H1 (cell line): ENCODE measurements around the gene LRRC63. TPM values are rescaled to one million over a fixed set of nuclear protein-coding genes. Genes with fewer than 3 reads are reported as not detected.

Experiments used
- CTCF ChIA-PET: fragments of 300-600 bp; sonication (Branson Sonifier 250); formaldehyde crosslinking; loops from one replicate; lab custom pipeline; 2021; ENCODE audit not compliant: partially characterized antibody; lab: Charles Lee
- POLR2A ChIA-PET: fragments of 300-600 bp; sonication (Branson Sonifier 250); formaldehyde crosslinking; loops from one replicate; lab custom pipeline; 2021; ENCODE audit warnings: inconsistent platforms; ENCODE audit not compliant: partially characterized antibody; lab: Charles Lee
- DNase-seq, 2 experiments: peaks; one replicate each; pipeline versions ENCODE4 v3.0.0 to v3.0.0-alpha.2; 2010 to 2022; ENCODE audit warnings: low spot score in 2 of 2, low read depth in 1 of 2, mixed read lengths in 1 of 2
- FAIRE-seq: peaks from 2 replicates; lab custom pipeline; 2011; peaks lifted over from hg19 to GRCh38; lab: Jason Lieb, UNC
- H2AFZ ChIP-seq: 2 replicates; pipeline ENCODE4 v1.8.1; 2012; ENCODE audit warnings: low read length, inconsistent platforms
- H2AK5ac ChIP-seq: 2 replicates; pipeline ENCODE4 v1.6.1; 2013; ENCODE audit warnings: low read depth, low read length
- H2BK120ac ChIP-seq: replicated peaks from 2 replicates; pipeline ENCODE3; 2013; ENCODE audit warnings: low read depth, low read length, inconsistent platforms
- H2BK12ac ChIP-seq: 2 replicates; pipeline ENCODE4 v1.6.1; 2013; ENCODE audit warnings: low read depth, low read length
- H2BK15ac ChIP-seq: 2 replicates; pipeline ENCODE4 v1.6.1; 2013; ENCODE audit warnings: low read length
- H2BK20ac ChIP-seq: 2 replicates; pipeline ENCODE4 v1.6.1; 2013; ENCODE audit warnings: low read length
- H2BK5ac ChIP-seq: 2 replicates; pipeline ENCODE4 v1.6.1; 2013; ENCODE audit warnings: low read depth, low read length
- H3K14ac ChIP-seq: 2 replicates; pipeline ENCODE4 v1.6.1; 2013; ENCODE audit warnings: inconsistent platforms; ENCODE audit not compliant: insufficient read length
- H3K18ac ChIP-seq: 2 replicates; pipeline ENCODE4 v1.6.1; 2013; ENCODE audit warnings: low read length; ENCODE audit errors: extremely low read depth
- H3K23ac ChIP-seq: 2 replicates; pipeline ENCODE4 v1.6.1; 2013; ENCODE audit warnings: inconsistent platforms; ENCODE audit not compliant: insufficient read length
- H3K23me2 ChIP-seq: 2 replicates; pipeline ENCODE4 v1.6.1; 2013; ENCODE audit warnings: low read depth, low read length
- H3K27ac ChIP-seq: 2 replicates; pipeline ENCODE4 v1.6.1; 2011; ENCODE audit warnings: low read depth, low read length, inconsistent platforms
- H3K27me3 ChIP-seq, 4 experiments: replicated peaks in 1 of 4; 1 replicate in 1 of 4; 2 replicates in 3 of 4; pipeline versions ENCODE4 v1.6.1 to v1.8.1; 2011 to 2013; ENCODE audit warnings: low read length in 3 of 4, mild to moderate bottlenecking in 3 of 4, inconsistent platforms in 2 of 4, mixed read lengths in 2 of 4, moderate library complexity in 1 of 4; ENCODE audit not compliant: control insufficient read depth in 3 of 4, insufficient read depth in 3 of 4; ENCODE audit errors: extremely low read depth in 1 of 4
- H3K36me3 ChIP-seq, 4 experiments: 2 replicates each; pipeline versions ENCODE4 v1.6.1 to v1.8.1; 2011 to 2013; ENCODE audit warnings: mild to moderate bottlenecking in 4 of 4, low read length in 3 of 4, moderate library complexity in 2 of 4, control low read depth in 1 of 4, inconsistent platforms in 1 of 4; ENCODE audit not compliant: insufficient read depth in 4 of 4, control insufficient read depth in 2 of 4
- H3K4ac ChIP-seq: replicated peaks from 2 replicates; pipeline ENCODE3; 2013; ENCODE audit warnings: low read length, low read depth, mixed read lengths, inconsistent platforms; ENCODE audit not compliant: insufficient read length
- H3K4me1 ChIP-seq, 4 experiments: replicated peaks in 1 of 4; 1 replicate in 1 of 4; 2 replicates in 3 of 4; pipeline versions ENCODE4 v1.6.1 to v1.8.1; 2011 to 2013; ENCODE audit warnings: low read length in 3 of 4, inconsistent platforms in 2 of 4, mixed read lengths in 1 of 4; ENCODE audit not compliant: insufficient read depth in 4 of 4, control insufficient read depth in 3 of 4
- H3K4me2 ChIP-seq, 2 experiments: 2 replicates each; pipeline versions ENCODE4 v1.6.1 to v1.8.1; 2011 to 2013; ENCODE audit warnings: low read depth in 2 of 2, low read length in 2 of 2, control low read depth in 1 of 2, inconsistent platforms in 1 of 2, mild to moderate bottlenecking in 1 of 2; ENCODE audit not compliant: insufficient read depth in 1 of 2
- H3K4me3 ChIP-seq, 4 experiments: fragments of 200-600, 300-600 bp in 1 of 4; sonication (generic), shearing (Covaris generic), sonication (Bioruptor Twin) in 1 of 4; 2 replicates each; pipeline versions ENCODE4 v1.5.1 to v1.8.1; 2011 to 2016; ENCODE audit warnings: low read length in 4 of 4, low read depth in 3 of 4, control low read depth in 2 of 4, inconsistent platforms in 2 of 4, mild to moderate bottlenecking in 2 of 4, mixed read lengths in 1 of 4, moderate library complexity in 1 of 4; ENCODE audit not compliant: insufficient read depth in 2 of 4; ENCODE audit errors: extremely low read depth in 1 of 4
- H3K56ac ChIP-seq: replicated peaks from 2 replicates; pipeline ENCODE3; 2013; ENCODE audit warnings: low read depth, mild to moderate bottlenecking, mixed read lengths, low read length, inconsistent platforms; ENCODE audit not compliant: insufficient read length
- H3K79me1 ChIP-seq: 2 replicates; pipeline ENCODE4 v1.6.1; 2013; ENCODE audit warnings: low read depth, low read length, control low read depth
- H3K79me2 ChIP-seq, 2 experiments: 2 replicates each; pipeline versions ENCODE4 v1.6.1 to v1.8.1; 2012 to 2013; ENCODE audit warnings: low read length in 2 of 2, mild to moderate bottlenecking in 2 of 2, inconsistent platforms in 1 of 2; ENCODE audit not compliant: insufficient read depth in 2 of 2, control insufficient read depth in 1 of 2
- H3K9ac ChIP-seq, 4 experiments: replicated peaks in 1 of 4; 1 replicate in 1 of 4; 2 replicates in 3 of 4; pipeline versions ENCODE4 v1.6.1 to v1.8.1; 2011 to 2013; ENCODE audit warnings: low read depth in 3 of 4, low read length in 3 of 4, control low read depth in 2 of 4, mild to moderate bottlenecking in 2 of 4, moderate library complexity in 2 of 4, inconsistent platforms in 1 of 4; ENCODE audit errors: extremely low read depth in 1 of 4
- H3K9me3 ChIP-seq, 2 experiments: 2 replicates each; pipeline versions ENCODE4 v1.6.1 to v1.8.1; 2012 to 2013; ENCODE audit warnings: mild to moderate bottlenecking in 2 of 2, moderate library complexity in 2 of 2, control low read depth in 1 of 2, inconsistent platforms in 1 of 2, low read depth in 1 of 2, low read length in 1 of 2, mixed read lengths in 1 of 2; ENCODE audit not compliant: insufficient read depth in 2 of 2
- H4K20me1 ChIP-seq, 2 experiments: replicated peaks in 1 of 2; 2 replicates each; pipeline versions ENCODE3 to v1.8.1; 2011 to 2013; ENCODE audit warnings: inconsistent platforms in 2 of 2, low read length in 2 of 2, mild to moderate bottlenecking in 1 of 2; ENCODE audit not compliant: insufficient read depth in 2 of 2, control insufficient read depth in 1 of 2
- H4K5ac ChIP-seq: 2 replicates; pipeline ENCODE4 v1.6.1; 2013; ENCODE audit warnings: low read length, low read depth, mixed read lengths, inconsistent platforms; ENCODE audit not compliant: insufficient read length
- H4K8ac ChIP-seq: 2 replicates; pipeline ENCODE4 v1.8.0; 2013; ENCODE audit warnings: mild to moderate bottlenecking, moderate library complexity, low read length, inconsistent platforms; ENCODE audit not compliant: insufficient read depth; ENCODE audit errors: extremely low read depth
- H4K91ac ChIP-seq: replicated peaks from 2 replicates; pipeline ENCODE3; 2013; ENCODE audit warnings: low read length, mixed read lengths, inconsistent platforms; ENCODE audit not compliant: insufficient read length
- BRCA1 ChIP-seq: IDR thresholded peaks from 2 replicates; pipeline ENCODE4 v1.6.1; 2012; ENCODE audit warnings: low read depth, low read length, improper control_type of control experiment
- CEBPB ChIP-seq: IDR thresholded peaks from 2 replicates; pipeline ENCODE4 v1.6.1; 2012; ENCODE audit warnings: low read depth, low read length
- CHD1 ChIP-seq: IDR thresholded peaks from 2 replicates; pipeline ENCODE4 v1.6.1; 2012; ENCODE audit warnings: low read depth, low read length, improper control_type of control experiment
- CTCF ChIP-seq, 3 experiments: IDR thresholded peaks; 1 replicate in 2 of 3; 2 replicates in 1 of 3; pipeline versions ENCODE4 v1.5.1 to v1.6.1; 2011; ENCODE audit warnings: low read length in 3 of 3, mild to moderate bottlenecking in 3 of 3, inconsistent platforms in 2 of 3, low read depth in 1 of 3, moderate library complexity in 1 of 3; ENCODE audit not compliant: insufficient read depth in 1 of 3; ENCODE audit errors: control extremely low read depth in 1 of 3
- EZH2 ChIP-seq: fragments of 200-600 bp; sonication (generic); IDR thresholded peaks from 2 replicates; pipeline ENCODE4 v1.7.1; 2012; ENCODE audit warnings: low read depth, mild to moderate bottlenecking, moderate library complexity, low read length, inconsistent platforms; ENCODE audit not compliant: severe bottlenecking
- KDM1A ChIP-seq: fragments of 200-600, 300-600 bp; sonication (generic); IDR thresholded peaks from 2 replicates; pipeline ENCODE4 v1.7.1; 2016; ENCODE audit warnings: mild to moderate bottlenecking, low read length, borderline replicate concordance
- MAFK ChIP-seq: IDR thresholded peaks from 2 replicates; pipeline ENCODE4 v1.6.1; 2012; ENCODE audit warnings: low read depth, mild to moderate bottlenecking, improper control_type of control experiment, low read length
- RBBP5 ChIP-seq: IDR thresholded peaks from 2 replicates; pipeline ENCODE4 v1.7.1; 2012; ENCODE audit warnings: low read depth, mild to moderate bottlenecking, inconsistent platforms, low read length, moderate library complexity, borderline replicate concordance
- RFX5 ChIP-seq: IDR thresholded peaks from 2 replicates; pipeline ENCODE4 v1.6.1; 2011; ENCODE audit warnings: low read depth, low read length, improper control_type of control experiment, borderline replicate concordance
- SIN3A ChIP-seq, 2 experiments: IDR thresholded peaks in 1 of 2; conservative IDR thresholded peaks in 1 of 2; 2 replicates each; pipeline ENCODE4 v1.6.1; 2011 to 2012; ENCODE audit warnings: low read length in 2 of 2, improper control_type of control experiment in 1 of 2, low read depth in 1 of 2, mild to moderate bottlenecking in 1 of 2
- TAF7 ChIP-seq: optimal IDR thresholded peaks from 2 replicates; pipeline ENCODE3; 2011; ENCODE audit warnings: low read depth, mild to moderate bottlenecking, inconsistent platforms, low read length, moderate library complexity, borderline replicate concordance
- TBP ChIP-seq: IDR thresholded peaks from 2 replicates; pipeline ENCODE4 v1.6.1; 2011; ENCODE audit warnings: low read depth, low read length, improper control_type of control experiment
- WGBS, 2 experiments: shearing (Covaris generic) in 1 of 2; methylation state at CpG; one replicate each; pipeline versions ENCODE4 v1.1.6 to v1.1.7; 2013 to 2015; ENCODE audit warnings: low lambda C conversion rate in 2 of 2, mixed read lengths in 2 of 2, inconsistent platforms in 1 of 2, low coverage in 1 of 2, missing lambda C conversion rate in 1 of 2; ENCODE audit not compliant: insufficient replicate concordance in 2 of 2, insufficient coverage in 1 of 2, insufficient read length in 1 of 2; ENCODE audit errors: extremely low coverage in 1 of 2, missing lambda C conversion rate in 1 of 2; 5-methylcytosine and 5-hydroxymethylcytosine counted together
- polyA plus RNA-seq, 7 experiments: library from polyadenylated mRNA; depleted of rRNA in 3 of 7; stranded (reverse) in 5 of 7; unstranded in 2 of 7; fragments of >200 nt in 5 of 7; fragments of 200-250 nt in 2 of 7; gene quantifications; 1 replicate in 5 of 7; 2 replicates in 1 of 7; 4 replicates in 1 of 7; pipeline versions ENCODE4 v1.2.1 to v1.2.3, GENCODE V29; 2011 to 2013; ENCODE audit warnings: missing spikeins in 2 of 7, mixed read lengths in 2 of 7
- total RNA-seq: library from RNA; stranded (reverse); fragmentation: NEBNext Ultra II Directional; extraction: Animal tissue kit (Norgen Biotek cat#: 25700); gene quantifications from 2 replicates; pipeline ENCODE4 v1.2.1, GENCODE V29; 2021

Gene LRRC63
- total and polyA plus RNA-seq, 2 of the 8 experiments (the other 6 are each of a cell fraction or from before 2014, with no cell fraction given): not detected

- H2BK20ac ChIP-seq: no peak overlapping the region
- H3K4me1 ChIP-seq: no peaks in the 10 kb centered on the region
- no peaks in the 10 kb centered on the region for H3K36me3 ChIP-seq
- H4K20me1 ChIP-seq: no peaks in the 10 kb centered on the region
- H3K23me2 ChIP-seq: no peaks in the 10 kb centered on the region
- H3K23ac ChIP-seq: no peak overlapping the region
- no peak overlapping the region for H3K9ac ChIP-seq
- H2BK120ac ChIP-seq: no peak overlapping the region
- no peak overlapping the region for H3K18ac ChIP-seq
- no peaks in the 10 kb centered on the region for H3K9me3 ChIP-seq
- TF ChIP-seq CHD1: no peak
- no peak for TF ChIP-seq BRCA1
- no peak for TF ChIP-seq TAF7
- no peak for TF ChIP-seq MAFK
- TF ChIP-seq KDM1A: no peak
- TF ChIP-seq RFX5: no peak
- TF ChIP-seq CEBPB: no peak
- no peak for TF ChIP-seq TBP
- TF ChIP-seq RBBP5: no peak
- no peak for TF ChIP-seq CTCF (IDR thresholded peaks at IDR 0.05; ENCODE audit: control extremely low read depth in 1 of 3, insufficient read depth in 1 of 3, low read depth in 1 of 3, low read length in 3 of 3)
- no peak for TF ChIP-seq SIN3A (conservative IDR thresholded peaks at IDR 0.05 in 1 of 2, IDR thresholded peaks at IDR 0.05 in 1 of 2; ENCODE audit: low read depth in 1 of 2, low read length in 2 of 2)
- no peak for TF ChIP-seq EZH2
- H4K5ac ChIP-seq: no peak overlapping the region
- no peak overlapping the region for H2AFZ ChIP-seq
- H3K79me1 ChIP-seq: no peaks in the 10 kb centered on the region
- FAIRE-seq (no peak), DNase-seq (no peak)
- no peak overlapping the region for H2BK5ac ChIP-seq
- H3K27ac ChIP-seq: no peak overlapping the region
- H3K14ac ChIP-seq: no peak overlapping the region
- no peaks in the 10 kb centered on the region for H3K79me2 ChIP-seq
- ChIA-PET CTCF (interaction anchor here (0.6 to 4.8 kb wide), 11 partner anchors 12 to 1320 kb away, joined by 3 to 43 read pairs (median 4); no protein-coding TSS in a partner anchor), POLR2A (no interaction called here)
- no peak overlapping the region for H2BK12ac ChIP-seq
- H4K8ac ChIP-seq: no peak overlapping the region
- H3K4ac ChIP-seq: no peak overlapping the region
- H2BK15ac ChIP-seq: no peak overlapping the region
- H3K4me2 ChIP-seq: no peak overlapping the region
- WGBS, 2 experiments: 92% methylated on average over 3 of the region's 3 CpGs; no CpG with 5 or more reads in 1 of the 2 experiments
- no peak overlapping the region for H3K56ac ChIP-seq
- H3K27me3 ChIP-seq: no peaks in the 10 kb centered on the region
- no peak overlapping the region for H4K91ac ChIP-seq
- no peak overlapping the region for H2AK5ac ChIP-seq
- no peak overlapping the region for H3K4me3 ChIP-seq
These were observed 78.7 kb downstream of the LRRC63 start for GRCh38 chr13:46290434-46290833.
